Measurements from ENCODE around the gene ASB4. TPM values are rescaled to one million over a fixed set of nuclear protein-coding genes. Genes with fewer than 3 reads are reported as not detected.

Gene ASB4
- total RNA-seq, 1 donor from 2014 or later: 0.11 TPM

- TF ChIP-seq CTCF (IDR thresholded peaks at IDR 0.05): no peak
- Histone ChIP-seq H3K9me3 (no peaks in the 10 kb centered on the region), H3K27ac (no peak overlapping the region), H3K27me3 (no peaks in the 10 kb centered on the region), H3K36me3 (no peaks in the 10 kb centered on the region), H3K4me1 (no peaks in the 10 kb centered on the region), H3K4me3 (no peak overlapping the region)
- no peak for DNase-seq (ENCODE audit: low spot score in 2 of 2)
- intact Hi-C loops (cut with DNase I): no loop called here
Measured at GRCh38 chr7:95537468-95537867, 51.7 kb downstream of the ASB4 start.

- no peak for TF ChIP-seq CTCF (IDR thresholded peaks at IDR 0.05)
- no peaks in the 10 kb centered on the region for H3K36me3 ChIP-seq
- H3K27ac ChIP-seq: no peak overlapping the region
Measured at GRCh38 chr7:95539426-95539825, 53.7 kb downstream of the ASB4 start.

GRCh38 chr7:95540366-95540765, 54.6 kb downstream of the ASB4 start:
- intact Hi-C loops (cut with DNase I): no loop called here
- no peaks in the 10 kb centered on the region for H3K27me3 ChIP-seq
- H3K9me3 ChIP-seq: no peaks in the 10 kb centered on the region
- H3K36me3 ChIP-seq: no peaks in the 10 kb centered on the region
- no peak overlapping the region for H3K4me3 ChIP-seq
- DNase-seq (ENCODE audit: low spot score in 2 of 2): no peak
- no peak for TF ChIP-seq CTCF (IDR thresholded peaks at IDR 0.05)
- no peak overlapping the region for H3K27ac ChIP-seq
- peaks cover 0 to 4% of the 10 kb centered on the region in 2 donors for H3K4me1 ChIP-seq

More at GRCh38 chr7:95539426-95539825, 53.7 kb downstream of the ASB4 start:
- Histone ChIP-seq H3K27me3 (no peaks in the 10 kb centered on the region), H3K4me3 (no peak overlapping the region), H3K9me3 (no peaks in the 10 kb centered on the region), H3K4me1 (no peaks in the 10 kb centered on the region)
- intact Hi-C loops (cut with DNase I): no loop called here
- DNase-seq (ENCODE audit: low spot score in 2 of 2): no peak

- Histone ChIP-seq H3K4me1 (peaks cover 6 to 26% of the 10 kb centered on the region in 2 donors), H3K4me3 (no peak overlapping the region), H3K27ac (no peak overlapping the region), H3K9me3 (no peaks in the 10 kb centered on the region), H3K27me3 (no peaks in the 10 kb centered on the region), H3K36me3 (no peaks in the 10 kb centered on the region)
- intact Hi-C loops (cut with DNase I): no loop called here
- no peak for DNase-seq (ENCODE audit: low spot score in 2 of 2)
- TF ChIP-seq CTCF (IDR thresholded peaks at IDR 0.05): no peak
Measured at GRCh38 chr7:95543312-95543711, 57.6 kb downstream of the ASB4 start.

- H3K27ac ChIP-seq: no peak overlapping the region
- TF ChIP-seq CTCF (IDR thresholded peaks at IDR 0.05): no peak
- intact Hi-C loops (cut with DNase I): loop anchor here (2.0 kb wide), 1 partner anchor 17 kb away; no protein-coding TSS in a partner anchor
- H3K4me1 ChIP-seq: peaks cover 6 to 30% of the 10 kb centered on the region in 2 donors
- H3K9me3 ChIP-seq: no peaks in the 10 kb centered on the region
- H3K4me3 ChIP-seq: no peak overlapping the region
- DNase-seq (ENCODE audit: low spot score in 2 of 2): no peak
- no peaks in the 10 kb centered on the region for H3K27me3 ChIP-seq
- H3K36me3 ChIP-seq: no peaks in the 10 kb centered on the region
Measured at GRCh38 chr7:95544171-95544570, 58.4 kb downstream of the ASB4 start.

Data from ascending aorta (tissue), 2 donors.